Memory B cell (primary cell): ENCODE results near the gene PTOV1.

Experiments used
- ATAC-seq: fragments of 150-1000 bp; cut with Tn5 transposase; 2 replicates; pipeline ENCODE4 v1.10.0; 2021; ENCODE audit warnings: low read depth, mild to moderate bottlenecking, moderate library complexity
- DNase-seq, 2 donors: peaks; one replicate each; pipeline ENCODE4 v3.0.0; 2022; ENCODE audit warnings: low spot score in 2 of 2
- H3K27ac Mint-ChIP-seq: one replicate; pipeline ENCODE4 v1.8.0; 2022; ENCODE audit warnings: mild to moderate bottlenecking, moderate library complexity, mixed read lengths
- H3K27me3 Mint-ChIP-seq: one replicate; pipeline ENCODE4 v1.8.0; 2022; ENCODE audit warnings: mixed read lengths
- H3K36me3 Mint-ChIP-seq: one replicate; pipeline ENCODE4 v1.8.0; 2022; ENCODE audit warnings: mild to moderate bottlenecking, mixed read lengths
- H3K4me1 Mint-ChIP-seq: one replicate; pipeline ENCODE4 v1.8.0; 2022; ENCODE audit warnings: mixed read lengths
- H3K4me3 Mint-ChIP-seq: one replicate; pipeline ENCODE4 v1.8.0; 2022; ENCODE audit warnings: mild to moderate bottlenecking, moderate library complexity, mixed read lengths
- H3K9me3 Mint-ChIP-seq: one replicate; pipeline ENCODE4 v1.8.0; 2022; ENCODE audit warnings: mixed read lengths

The PTOV1 gene

DNA sequence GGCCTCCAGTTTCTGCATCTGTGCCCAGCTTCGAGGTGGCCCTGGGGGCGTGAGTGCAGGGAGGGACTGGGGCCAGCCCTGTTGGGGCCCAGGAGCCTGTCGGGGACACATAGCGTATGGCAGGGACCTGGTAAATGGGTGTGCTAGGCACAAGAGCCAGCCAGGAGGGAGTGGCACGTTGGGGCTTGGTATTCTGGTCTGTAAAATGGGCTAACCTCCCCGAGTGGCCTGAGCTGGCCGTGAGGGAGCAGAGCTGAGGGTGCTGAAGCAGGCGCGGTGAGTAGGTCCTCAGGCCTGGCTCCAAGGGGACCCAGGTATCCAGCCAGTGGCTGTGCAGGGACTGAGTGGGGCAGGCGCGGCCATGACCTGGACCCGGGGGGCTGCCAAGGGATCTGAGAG lies 4.3 kb downstream of the PTOV1 start:
- Mint-ChIP-seq H3K27ac (peak overlapping the region; percentile 45), H3K9me3 (no peaks in the 10 kb centered on the region), H3K27me3 (no peaks in the 10 kb centered on the region), H3K4me3 (no peak overlapping the region), H3K36me3 (peaks cover 1% of the 10 kb centered on the region), H3K4me1 (peaks cover 12% of the 10 kb centered on the region)
- no peak for ATAC-seq
- no peak for DNase-seq

DNA sequence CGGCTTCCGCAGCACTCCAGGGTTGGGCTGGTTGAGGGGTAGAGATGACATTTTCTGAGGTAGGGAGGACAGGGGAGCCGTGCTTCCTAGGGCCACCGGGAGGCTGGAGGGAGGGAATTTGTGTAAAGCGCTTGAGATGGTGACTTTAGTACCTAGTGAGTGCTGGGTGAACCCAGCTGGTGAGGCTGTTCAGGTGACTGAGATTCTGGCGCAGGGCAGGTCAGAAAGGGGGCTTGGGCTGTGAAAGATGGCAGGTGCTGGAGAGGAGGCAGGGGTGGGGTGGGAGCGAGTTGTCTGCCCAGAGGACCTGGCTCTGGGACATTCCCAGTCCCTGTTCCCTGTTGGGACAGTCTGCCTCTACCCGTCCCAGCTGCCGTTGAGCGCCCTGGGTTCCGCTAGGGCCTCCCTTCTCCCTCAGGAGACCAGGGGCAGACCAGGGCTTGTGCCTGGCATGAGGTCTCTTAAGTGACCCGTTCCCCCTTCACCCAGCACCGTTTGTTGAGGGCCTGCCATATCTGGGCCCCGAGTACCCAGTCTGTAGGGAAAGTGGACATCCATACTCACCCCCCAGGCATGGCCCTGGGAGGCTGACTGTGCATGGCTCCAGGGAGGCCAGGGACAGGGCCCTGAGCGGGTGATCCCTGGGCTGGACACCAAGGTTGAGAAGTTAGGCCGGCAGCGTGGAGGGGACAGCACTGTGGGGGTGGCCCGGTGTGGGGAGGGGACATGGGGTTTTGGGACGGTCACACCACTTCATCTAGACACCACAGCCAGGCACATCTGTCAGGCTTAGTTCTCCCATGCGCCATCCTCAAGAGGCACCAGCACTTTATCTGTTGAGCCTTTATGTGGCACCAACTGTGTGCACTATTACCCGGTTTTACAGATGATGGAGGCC lies 5.0 kb downstream of the PTOV1 start:
- Mint-ChIP-seq H3K36me3 (peaks cover 2% of the 10 kb centered on the region), H3K27me3 (no peaks in the 10 kb centered on the region), H3K27ac (peak overlapping the region; percentile 45), H3K4me3 (no peak overlapping the region), H3K9me3 (no peaks in the 10 kb centered on the region), H3K4me1 (peaks cover 11% of the 10 kb centered on the region)
- no peak for ATAC-seq
- DNase-seq = no peak

DNA sequence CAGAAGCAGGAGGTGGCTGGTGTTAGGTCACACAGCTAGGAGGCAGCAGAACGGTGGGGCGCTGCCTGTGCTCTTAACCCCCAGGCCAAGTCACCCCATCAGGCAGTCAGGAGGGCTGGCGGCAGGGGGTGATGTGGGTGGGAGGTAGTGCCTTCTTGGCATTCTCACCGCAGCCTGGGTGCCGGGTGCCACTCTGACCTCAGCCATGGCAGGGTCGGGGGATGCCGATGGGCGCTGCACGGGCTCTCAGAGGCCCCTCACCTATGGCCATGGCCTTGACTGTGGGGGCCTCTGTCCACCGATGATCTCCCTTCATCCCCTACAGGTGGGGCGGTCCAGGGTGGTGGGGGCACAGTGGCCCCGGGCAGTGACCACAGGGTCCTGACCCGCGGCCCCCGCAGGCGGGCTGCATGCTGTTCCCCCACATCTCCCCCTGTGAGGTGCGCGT lies 5.6 kb downstream of the PTOV1 start:
- H3K4me3 Mint-ChIP-seq = no peak overlapping the region
- H3K36me3 Mint-ChIP-seq = peaks cover 5% of the 10 kb centered on the region
- ATAC-seq (no peak), DNase-seq (no peak)
- peaks cover 11% of the 10 kb centered on the region for H3K4me1 Mint-ChIP-seq
- H3K9me3 Mint-ChIP-seq = no peaks in the 10 kb centered on the region
- no peaks in the 10 kb centered on the region for H3K27me3 Mint-ChIP-seq
- peak overlapping the region; percentile 45 for H3K27ac Mint-ChIP-seq

DNA sequence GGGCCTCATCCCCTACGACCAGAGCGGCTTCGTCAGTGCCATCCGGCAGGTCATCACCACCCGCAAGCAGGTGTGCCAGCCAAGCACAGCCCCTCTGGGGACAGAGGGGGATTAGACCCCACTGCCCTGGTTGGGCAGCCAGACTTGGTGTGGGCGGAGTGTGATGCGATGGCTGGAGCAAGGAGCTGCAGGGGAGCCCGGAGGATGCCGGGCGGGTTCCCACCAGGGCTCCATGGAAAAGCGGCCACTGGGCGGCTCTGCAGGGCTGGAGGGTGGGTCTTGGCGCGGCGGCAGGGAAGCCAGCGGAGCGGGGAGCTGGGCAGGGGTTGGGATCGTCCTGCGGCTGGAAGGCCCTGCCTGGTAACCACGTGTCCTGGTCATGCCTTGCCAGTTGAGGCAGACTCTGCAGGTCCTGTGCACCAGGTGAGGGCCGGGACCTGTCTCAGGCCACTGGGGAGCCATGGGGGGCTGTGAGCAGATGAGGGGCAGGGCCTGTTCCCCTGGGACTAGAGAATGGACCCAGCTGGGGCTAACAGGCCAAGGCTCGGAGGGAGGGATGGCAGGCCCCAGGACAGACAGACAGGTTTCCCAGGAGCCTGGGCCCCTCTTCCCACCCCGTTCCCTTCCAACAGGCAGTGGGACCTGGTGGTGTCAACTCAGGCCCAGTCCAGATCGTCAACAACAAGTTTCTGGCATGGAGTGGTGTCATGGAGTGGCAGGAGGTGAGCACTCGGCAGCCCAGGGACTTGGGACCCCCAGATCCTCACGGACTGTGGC lies 6.3 kb downstream of the PTOV1 start:
- Mint-ChIP-seq H3K27ac (no peak overlapping the region), H3K27me3 (no peaks in the 10 kb centered on the region), H3K9me3 (no peaks in the 10 kb centered on the region), H3K4me1 (peaks cover 9% of the 10 kb centered on the region), H3K36me3 (peaks cover 6% of the 10 kb centered on the region), H3K4me3 (no peak overlapping the region)
- ATAC-seq (no peak), DNase-seq (no peak)

DNA sequence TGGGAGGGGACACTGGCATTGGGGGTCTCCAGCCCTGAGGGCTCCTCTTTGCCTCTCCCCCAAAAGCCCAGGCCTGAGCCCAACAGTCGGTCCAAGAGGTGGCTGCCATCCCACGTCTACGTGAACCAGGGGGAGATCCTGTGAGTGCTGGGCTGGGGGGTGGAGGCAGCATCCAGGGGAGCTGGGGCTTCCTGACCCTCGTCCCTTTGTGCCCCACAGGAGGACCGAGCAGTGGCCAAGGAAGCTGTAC lies 6.8 kb downstream of the PTOV1 start:
- Mint-ChIP-seq H3K4me3 (no peak overlapping the region), H3K4me1 (peaks cover 3% of the 10 kb centered on the region), H3K36me3 (peaks cover 6% of the 10 kb centered on the region), H3K9me3 (no peaks in the 10 kb centered on the region), H3K27me3 (no peaks in the 10 kb centered on the region), H3K27ac (no peak overlapping the region)
- no peak for ATAC-seq
- no peak for DNase-seq

DNA sequence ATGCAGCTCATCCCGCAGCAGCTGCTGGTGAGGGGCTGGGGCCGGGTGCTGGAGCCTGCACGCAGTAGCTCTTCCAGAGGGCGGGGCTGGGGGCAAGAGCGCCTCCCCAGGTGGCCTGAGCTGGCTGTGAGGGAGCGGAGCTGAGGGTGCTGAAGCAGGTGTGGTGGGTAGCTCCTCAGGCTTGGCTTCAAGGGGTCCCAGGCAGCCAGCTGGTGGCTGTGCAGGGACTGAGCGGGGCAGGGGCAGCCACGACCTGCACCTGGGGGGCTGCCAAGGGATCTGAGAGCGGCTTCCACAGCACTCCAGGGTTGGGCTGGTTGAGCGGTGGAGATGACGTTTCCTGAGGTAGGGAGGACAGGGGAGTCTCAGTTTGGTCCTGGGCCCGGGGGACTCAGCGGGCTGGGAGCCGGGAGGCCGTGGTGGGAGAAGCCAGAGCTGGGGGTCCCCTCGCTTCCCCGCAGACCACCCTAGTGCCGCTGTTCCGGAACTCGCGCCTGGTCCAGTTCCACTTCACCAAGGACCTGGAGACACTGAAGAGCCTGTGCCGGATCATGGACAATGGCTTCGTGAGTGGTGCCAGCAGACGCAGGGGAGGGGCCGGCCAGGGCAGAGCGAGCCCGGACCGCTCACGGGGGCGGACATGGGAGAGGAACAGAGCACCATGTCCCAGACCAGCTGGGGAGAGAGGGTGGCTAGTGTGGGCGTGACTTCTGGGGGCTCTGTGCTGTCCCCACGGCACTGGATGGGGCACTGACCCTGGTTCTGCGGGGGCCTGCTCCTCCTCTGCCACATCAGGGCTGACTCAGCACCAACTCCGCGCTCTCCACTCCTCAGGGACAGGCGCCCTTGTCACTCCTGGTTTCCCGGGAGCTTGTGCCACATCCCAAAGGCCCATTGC lies 7.4 kb downstream of the PTOV1 start:
- Mint-ChIP-seq H3K27me3 (no peaks in the 10 kb centered on the region), H3K27ac (no peak overlapping the region), H3K36me3 (peaks cover 10% of the 10 kb centered on the region), H3K4me1 (peaks cover 6% of the 10 kb centered on the region), H3K4me3 (no peak overlapping the region), H3K9me3 (no peaks in the 10 kb centered on the region)
- DNase-seq (no peak), ATAC-seq (no peak)

DNA sequence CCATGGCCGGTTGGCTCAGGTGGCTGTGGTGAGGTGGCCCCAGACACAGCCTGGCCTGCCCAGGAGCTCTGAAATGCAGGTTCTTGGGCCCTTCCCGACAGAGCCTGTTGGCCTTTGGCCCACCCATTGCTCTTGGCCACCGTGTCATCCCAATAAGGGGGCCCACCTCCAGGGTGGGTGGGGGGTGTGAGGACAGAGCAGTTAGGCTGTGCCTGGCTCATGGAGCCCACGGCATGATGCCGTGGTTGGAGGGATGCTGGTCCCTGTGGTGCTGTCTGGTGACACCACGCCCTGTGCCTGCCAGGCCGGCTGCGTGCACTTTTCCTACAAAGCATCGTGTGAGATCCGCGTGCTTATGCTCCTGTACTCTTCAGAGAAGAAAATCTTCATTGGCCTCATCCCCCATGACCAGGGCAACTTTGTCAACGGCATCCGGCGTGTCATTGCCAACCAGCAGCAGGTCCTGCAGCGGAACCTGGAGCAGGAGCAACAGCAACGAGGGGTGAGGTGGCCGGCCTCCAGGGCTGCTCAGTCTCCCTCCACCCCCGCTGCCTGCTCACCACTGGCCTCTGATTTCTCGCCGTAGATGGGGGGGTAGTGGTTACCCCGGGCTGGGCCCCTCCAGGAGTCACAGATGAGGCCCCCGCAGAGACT lies 8.8 kb downstream of the PTOV1 start:
- peak; percentile 11 for ATAC-seq
- Mint-ChIP-seq H3K27ac (no peak overlapping the region), H3K4me3 (no peak overlapping the region), H3K9me3 (no peaks in the 10 kb centered on the region), H3K36me3 (peaks cover 12% of the 10 kb centered on the region), H3K27me3 (no peaks in the 10 kb centered on the region), H3K4me1 (peaks cover 5% of the 10 kb centered on the region)
- DNase-seq = no peak

DNA sequence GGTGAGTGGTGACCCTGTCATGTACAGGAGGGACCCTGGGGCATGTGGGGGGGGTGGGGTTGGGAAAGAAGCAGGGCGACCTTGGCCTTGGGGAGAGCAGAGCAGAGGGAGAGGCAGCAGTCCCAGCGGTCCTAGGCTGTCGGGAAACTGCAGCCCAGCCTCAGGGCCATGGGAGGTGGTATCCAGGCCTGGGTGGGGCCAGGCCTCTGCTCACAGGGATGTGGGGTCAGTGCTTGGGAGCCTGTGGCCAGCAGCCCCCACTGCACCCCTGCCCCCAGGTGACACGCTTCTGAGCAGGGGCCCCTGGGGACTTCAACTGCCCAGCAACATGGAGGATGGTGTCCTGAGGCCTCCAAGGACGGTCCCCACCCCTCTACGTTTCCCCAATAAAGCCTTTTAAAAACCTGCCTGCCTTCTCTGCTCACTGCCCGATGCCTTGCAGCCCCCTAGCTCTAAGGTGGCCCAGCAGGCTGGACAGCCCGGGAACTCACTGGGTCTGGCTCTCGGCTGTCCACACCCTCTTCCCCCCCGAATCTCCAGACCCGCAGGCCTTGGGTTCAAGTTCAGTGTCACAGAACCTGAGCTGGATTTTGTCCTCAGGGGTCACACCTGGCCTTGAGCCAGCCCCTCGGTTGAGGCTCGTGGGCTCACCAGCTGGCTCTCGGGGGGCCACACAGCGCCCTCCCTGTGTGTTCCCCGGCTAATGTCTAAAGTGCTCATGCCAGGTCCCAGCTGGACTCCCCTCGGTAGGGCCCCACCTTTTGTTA lies 9.6 kb downstream of the PTOV1 start:
- peaks cover 5% of the 10 kb centered on the region for H3K4me1 Mint-ChIP-seq
- DNase-seq = no peak
- H3K27ac Mint-ChIP-seq = no peak overlapping the region
- no peak for ATAC-seq
- H3K4me3 Mint-ChIP-seq = no peak overlapping the region
- no peaks in the 10 kb centered on the region for H3K27me3 Mint-ChIP-seq
- no peaks in the 10 kb centered on the region for H3K9me3 Mint-ChIP-seq
- H3K36me3 Mint-ChIP-seq = peaks cover 13% of the 10 kb centered on the region

GRCh38 chr19:49861107-49861506 lies 10.1 kb downstream of the PTOV1 start:
- Mint-ChIP-seq H3K27me3 (no peaks in the 10 kb centered on the region), H3K9me3 (no peaks in the 10 kb centered on the region), H3K27ac (no peak overlapping the region), H3K4me1 (peaks cover 9% of the 10 kb centered on the region), H3K4me3 (no peak overlapping the region), H3K36me3 (peaks cover 12% of the 10 kb centered on the region)
- DNase-seq = no peak
- no peak for ATAC-seq

- DNase-seq (no peak), ATAC-seq (no peak)
- Mint-ChIP-seq H3K27me3 (no peaks in the 10 kb centered on the region), H3K4me3 (no peak overlapping the region), H3K9me3 (no peaks in the 10 kb centered on the region), H3K36me3 (peaks cover 11% of the 10 kb centered on the region), H3K27ac (no peak overlapping the region), H3K4me1 (peaks cover 15% of the 10 kb centered on the region)
Observed at GRCh38 chr19:49861541-49862378, 10.8 kb downstream of the PTOV1 start.

- Mint-ChIP-seq H3K4me1 (peaks cover 18% of the 10 kb centered on the region), H3K4me3 (no peak overlapping the region), H3K27me3 (no peaks in the 10 kb centered on the region), H3K27ac (no peak overlapping the region), H3K9me3 (no peaks in the 10 kb centered on the region), H3K36me3 (peaks cover 11% of the 10 kb centered on the region)
- DNase-seq (no peak), ATAC-seq (no peak)
Observed at GRCh38 chr19:49862391-49863253, 11.7 kb downstream of the PTOV1 start.
